KG1 (cell line): ENCODE results near the gene CSNK1G1.
"Not testable (repeated sequence)": the region's sequence is repeated elsewhere in the genome, so short reads cannot be mapped to it uniquely, and the experiment has no call there.

Experiments
- DNase-seq: peaks from one replicate; lab custom pipeline; 2025; lab: John Stamatoyannopoulos, UW

CSNK1G1 gene

DNA sequence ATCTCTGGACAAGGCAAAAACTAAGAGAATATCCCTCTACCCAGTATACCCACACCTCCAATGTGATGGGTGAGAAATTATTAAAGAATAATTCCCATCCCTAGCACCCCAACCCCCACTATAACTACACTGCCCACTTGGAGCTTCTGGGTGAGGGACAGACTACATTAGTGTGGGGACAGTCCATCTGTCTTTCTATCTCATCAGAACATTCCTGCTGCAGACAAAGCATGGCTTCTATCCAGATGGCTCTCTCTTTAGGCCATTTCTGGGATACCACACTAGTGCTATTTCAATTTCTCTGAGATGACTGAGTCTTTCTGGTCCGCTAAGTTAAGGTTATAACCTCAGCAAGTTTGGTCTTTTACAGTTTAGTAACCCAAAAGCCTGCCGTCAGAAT is 6.6 kb downstream of the CSNK1G1 start:
- DNase-seq = no peak

DNA sequence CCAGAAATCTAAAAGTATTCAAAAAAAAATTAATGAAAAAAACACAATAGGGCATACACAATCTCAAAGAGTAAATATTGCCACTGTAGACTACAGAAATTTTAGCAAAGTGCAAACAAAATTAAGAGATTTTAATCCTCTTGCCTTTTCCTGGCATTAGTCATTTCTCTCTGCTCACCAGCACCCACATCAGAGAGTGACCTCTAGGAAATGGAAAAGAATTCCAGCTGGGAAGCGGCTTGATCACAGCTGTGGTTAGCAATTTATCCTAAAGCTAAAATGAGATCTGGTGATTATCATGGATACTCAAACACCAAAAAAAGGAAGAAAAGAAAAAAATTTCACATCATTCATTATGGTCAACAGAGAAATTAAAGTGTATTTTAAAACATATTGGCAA is 7.5 kb downstream of the CSNK1G1 start:
- no peak for DNase-seq

DNA sequence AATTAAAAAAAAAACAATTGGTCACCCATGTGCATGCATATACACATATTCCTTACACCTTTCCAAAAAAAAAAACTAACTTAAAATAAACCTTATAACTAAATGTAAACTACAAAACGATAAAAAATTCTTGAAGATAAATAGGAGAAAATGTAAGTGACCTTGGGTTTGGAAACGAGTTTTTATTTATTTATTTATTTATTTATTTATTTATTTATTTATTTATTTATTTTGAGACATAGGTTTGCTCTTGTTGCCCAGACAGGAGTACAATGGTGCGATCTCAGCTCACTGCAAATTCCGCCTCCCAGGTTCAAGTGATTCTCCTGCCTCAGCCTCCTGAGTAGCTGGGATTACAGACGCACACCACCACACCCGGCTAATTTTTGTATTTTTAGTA is 9.7 kb downstream of the CSNK1G1 start:
- not testable (repeated sequence) for DNase-seq

DNA sequence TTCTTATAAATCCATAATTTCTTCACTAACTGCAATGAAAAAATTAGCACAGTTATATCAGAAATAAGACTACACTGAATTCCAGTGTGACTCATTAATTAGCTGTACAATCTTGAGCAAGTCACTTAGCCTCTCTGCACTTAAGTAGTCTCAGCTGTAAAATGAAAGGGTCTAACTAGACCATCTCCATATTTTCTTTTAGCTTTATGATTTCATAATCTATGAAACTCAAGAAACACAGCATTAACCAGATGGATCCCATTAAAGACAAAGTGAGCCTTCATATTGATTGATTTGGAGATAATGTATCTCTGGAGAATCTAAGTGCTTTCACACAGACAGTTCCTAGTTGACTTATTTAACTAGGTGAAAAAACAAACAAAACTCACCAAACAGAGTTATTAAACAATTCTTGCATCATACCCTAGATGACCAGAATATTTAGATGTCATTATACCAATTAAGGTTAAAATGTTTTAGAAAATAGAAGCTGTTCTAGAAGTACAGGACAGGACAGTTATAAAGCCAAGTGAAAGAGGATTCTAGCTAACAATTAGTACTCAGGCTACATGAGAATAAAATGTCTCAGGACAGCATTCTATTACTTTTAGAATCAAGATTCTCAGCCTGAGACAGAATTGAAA is 11.2 kb downstream of the CSNK1G1 start:
- no peak for DNase-seq

DNA sequence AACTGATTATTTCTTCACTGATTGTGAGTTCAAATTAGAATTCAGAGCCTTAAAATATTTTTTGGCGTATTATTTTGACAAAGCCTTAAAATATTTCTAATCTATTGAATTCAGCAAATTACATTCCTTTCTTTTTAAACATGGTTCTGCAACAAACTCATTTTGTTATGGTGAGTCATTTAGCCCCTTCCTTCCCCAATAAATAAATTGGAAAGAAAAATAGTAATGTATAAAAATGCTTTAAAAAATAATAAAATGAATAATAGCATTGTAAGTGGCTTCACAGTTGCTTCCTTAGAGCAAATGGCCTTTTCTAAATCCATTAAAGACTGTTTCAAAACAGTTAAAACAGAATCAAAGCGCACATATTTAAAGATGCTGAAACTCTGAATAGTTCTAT is 12.1 kb downstream of the CSNK1G1 start:
- no peak for DNase-seq

DNA sequence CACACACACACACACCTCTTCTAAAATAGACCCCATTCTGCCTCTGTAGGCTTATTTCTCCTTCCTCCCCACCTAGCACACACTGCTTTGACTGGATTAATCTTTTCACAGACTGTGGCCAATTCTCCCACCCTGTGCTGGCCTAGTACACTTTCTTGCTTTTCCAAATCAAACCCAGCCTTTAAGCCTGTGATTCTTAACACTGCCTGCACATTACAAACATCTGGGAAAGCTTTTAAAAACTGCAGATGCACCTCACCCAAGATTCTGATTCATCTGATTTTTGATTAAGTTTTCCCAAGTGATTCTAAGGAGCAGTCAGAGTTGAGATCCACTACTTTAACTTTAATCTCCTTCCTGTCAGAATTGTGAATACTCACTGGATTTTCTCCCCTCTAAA is 12.8 kb downstream of the CSNK1G1 start:
- no peak for DNase-seq

DNA sequence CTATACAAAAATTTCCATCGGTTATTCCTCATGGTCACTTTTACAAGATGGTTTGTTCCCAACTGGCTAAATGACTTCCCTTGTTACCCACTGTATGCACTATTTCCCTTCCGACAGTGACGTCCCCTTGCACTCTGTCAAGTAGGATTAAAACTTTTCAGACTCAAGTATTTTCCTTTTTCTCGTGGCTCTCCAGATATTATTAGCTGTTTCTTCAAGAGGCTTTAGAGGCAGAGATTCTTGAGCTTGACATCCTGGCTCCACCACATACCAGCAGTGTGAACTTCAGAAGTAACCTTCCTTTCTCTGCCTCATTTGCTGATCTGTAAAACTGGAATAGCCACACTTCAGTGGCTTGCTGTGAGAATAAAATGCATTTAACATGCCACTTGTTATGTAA is 14.0 kb downstream of the CSNK1G1 start:
- DNase-seq = no peak

DNA sequence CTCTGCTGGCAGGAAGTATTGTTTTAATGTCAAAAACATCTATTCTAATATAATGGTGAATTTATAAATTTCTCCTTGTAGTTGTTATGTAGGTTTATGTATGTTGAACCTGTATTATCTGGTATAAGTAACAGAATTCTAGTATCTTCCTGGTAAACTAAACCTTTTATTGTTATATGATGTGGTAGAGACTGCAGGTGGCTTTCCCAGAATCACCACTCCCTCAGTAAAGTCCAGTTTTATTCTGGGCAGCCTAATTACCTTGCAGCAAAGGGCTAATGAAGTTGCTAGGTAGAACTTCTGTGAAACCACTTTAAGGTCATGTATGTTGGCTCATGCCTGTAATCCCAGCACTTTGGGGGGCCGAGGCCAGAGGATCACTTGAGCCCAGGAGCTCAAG is 15.6 kb downstream of the CSNK1G1 start:
- no peak for DNase-seq

DNA sequence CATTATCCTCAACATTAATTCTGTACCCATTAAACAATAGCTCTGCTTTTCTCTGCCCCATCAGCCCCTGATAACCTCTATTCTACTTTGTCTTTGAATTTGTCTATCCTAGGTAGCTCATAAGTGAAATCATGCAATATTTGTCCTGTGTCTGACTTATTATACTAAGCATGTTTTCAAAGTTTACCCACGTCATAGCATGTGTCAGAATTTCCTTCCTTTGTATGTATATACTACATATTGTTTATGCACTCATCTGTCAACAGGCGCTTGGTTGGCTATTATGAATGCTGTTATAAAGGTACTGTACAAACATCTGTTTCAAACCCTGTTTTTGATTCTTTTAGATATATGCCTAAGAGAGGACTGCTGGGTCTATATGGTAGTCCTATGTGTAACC is 18.2 kb downstream of the CSNK1G1 start:
- DNase-seq = no peak

DNA sequence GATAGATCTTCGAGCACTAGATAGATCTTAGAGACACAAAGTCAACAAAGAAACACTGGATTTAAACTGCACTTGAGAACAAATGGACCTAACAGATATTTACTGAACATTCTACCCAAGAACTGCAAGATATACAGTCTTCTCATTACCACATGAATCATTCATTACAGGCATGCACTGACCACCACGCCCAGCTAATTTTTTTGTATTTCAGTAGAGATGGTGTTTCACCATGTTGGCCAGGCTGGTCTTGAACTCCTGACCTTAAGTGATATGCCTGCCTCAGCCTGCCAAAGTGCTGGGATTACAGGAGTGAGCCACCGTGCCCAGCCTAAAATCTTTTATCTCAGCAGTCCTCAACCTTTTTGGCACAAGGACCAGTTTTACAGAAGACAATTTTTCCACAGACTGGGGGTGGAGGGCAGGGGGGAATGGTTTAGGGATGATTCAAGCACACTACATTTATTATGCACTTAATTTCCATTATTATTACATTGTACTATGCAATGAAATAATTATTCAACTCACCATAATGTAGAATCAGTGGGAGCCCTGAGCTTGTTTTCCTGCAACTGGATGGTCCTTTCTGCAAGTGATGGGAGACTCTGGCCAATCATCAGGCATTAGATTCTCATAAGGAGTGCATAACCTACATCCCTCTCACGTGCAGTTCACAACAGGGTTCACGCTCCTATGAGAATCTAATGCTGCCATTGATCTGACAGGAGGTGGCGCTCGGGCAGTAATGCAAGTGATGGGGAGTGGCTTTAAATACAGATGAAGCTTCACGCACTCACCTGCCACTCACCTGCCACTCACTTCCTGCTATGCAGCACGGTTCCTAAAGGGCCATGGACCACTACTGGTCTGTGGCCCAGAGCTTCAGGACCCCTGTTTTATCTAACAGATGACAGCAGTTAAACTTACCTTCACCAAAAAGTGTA is 21.7 kb downstream of the CSNK1G1 start:
- DNase-seq = no peak

DNA sequence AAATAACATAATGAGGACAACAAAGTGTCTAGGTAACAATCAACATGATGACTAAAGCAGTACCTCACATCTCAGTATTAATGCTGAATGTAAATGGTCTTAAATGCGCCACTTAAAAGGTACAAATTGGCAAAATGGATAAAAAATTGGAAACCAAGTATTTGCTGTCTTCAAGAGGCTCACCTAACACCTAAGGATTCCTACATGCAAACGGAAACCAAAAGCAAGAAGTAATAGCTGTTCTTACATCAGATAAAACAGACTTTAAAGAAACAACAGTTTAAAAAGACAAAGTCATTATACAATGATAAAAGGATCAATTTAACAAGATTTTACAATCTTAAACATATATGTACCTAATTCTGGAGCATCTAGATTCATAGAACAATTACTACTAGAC is 22.5 kb downstream of the CSNK1G1 start:
- no peak for DNase-seq

DNA sequence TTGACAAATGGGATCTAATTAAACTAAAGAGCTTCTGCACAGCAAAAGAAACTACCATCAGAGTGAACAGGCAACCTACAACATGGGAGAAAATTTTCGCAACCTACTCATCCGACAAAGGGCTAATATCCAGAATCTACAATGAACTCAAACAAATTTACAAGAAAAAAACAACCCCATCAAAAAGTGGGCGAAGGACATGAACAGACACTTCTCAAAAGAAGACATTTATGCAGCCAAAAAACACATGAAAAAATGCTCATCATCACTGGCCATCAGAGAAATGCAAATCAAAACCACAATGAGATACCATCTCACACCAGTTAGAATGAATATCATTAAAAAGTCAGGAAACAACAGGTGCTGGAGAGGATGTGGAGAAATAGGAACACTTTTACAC is 24.3 kb downstream of the CSNK1G1 start:
- not testable (repeated sequence) for DNase-seq

DNA sequence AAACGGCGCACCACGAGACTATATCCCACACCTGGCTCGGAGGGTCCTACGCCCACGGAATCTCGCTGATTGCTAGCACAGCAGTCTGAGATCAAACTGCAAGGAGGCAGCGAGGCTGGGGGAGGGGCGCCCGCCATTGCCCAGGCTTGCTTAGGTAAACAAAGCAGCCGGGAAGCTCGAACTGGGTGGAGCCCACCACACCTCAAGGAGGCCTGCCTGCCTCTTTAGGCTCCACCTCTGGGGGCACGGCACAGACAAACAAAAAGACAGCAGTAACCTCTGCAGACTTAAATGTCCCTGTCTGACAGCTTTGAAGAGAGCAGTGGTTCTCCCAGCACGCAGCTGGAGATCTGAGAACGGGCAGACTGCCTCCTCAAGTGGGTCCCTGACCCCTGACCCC is 29.0 kb downstream of the CSNK1G1 start:
- not testable (repeated sequence) for DNase-seq

DNA sequence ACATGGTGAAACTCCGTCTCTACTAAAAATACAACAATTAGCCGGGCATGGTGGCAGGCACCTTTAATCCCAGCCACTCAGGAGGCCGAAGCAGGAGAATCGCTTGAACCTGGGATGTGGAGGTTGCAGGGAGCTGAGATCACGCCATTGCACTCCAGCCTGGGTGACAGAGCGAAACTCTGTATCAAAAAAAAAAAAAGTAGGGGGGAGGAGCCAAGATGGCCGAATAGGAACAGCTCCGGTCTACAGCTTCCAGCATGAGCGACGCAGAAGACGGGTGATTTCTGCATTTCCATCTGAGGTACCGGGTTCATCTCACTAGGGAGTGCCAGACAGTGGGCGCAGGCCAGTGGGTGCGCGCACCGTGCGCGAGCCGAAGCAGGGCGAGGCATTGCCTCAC is 29.5 kb downstream of the CSNK1G1 start:
- DNase-seq = not testable (repeated sequence)

DNA sequence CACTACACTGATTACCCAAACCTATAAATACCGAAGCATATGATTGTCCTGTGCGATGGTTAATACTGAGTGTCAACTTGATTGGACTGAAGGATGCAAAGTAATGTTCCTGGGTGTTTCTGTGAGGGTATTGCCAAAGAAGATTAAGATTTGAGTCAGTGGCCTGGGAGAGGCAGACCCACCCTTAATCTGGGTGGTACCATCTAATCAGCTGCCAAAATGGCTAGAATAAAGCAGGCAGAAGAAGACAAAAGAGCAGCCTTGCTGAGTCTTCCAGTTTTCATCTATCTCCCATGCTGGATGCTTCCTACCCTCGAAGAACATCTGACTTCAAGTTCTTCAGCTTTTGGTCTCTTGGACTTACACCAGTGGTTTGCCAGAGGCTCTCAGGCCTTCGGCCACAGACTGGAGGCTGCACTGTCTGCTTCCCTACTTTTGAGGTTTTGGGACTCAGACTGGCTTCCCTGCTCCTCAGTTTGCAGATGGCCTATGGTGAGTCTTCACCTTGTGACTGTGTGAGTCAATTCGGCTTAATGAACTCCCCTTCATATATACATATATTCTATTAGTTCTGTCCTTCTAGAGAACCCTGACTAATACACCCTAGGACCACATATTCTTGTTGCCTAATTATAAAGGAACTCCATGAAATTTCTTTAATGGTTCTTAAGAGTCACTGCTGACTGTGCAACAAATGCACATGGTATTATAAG is 31.7 kb downstream of the CSNK1G1 start:
- no peak for DNase-seq

DNA sequence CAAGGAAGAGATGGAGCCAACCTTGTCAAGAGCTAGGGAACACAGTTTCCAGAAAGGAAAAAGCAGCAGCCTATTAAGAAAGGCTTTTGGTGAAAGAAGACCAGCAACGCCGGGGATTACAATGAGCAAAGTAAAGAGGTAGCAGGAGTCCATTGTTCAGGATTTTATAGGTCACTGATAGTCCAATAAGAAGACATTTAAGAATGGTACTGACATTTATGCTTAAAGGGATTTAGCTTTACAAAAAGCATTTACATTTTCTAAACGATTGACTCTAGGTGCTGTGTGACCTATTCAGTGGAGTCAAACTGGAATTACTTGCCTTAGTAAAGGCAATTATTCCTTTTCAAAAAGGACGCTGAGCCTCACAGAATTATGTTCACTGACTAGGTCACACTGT is 40.8 kb downstream of the CSNK1G1 start:
- no peak for DNase-seq

DNA sequence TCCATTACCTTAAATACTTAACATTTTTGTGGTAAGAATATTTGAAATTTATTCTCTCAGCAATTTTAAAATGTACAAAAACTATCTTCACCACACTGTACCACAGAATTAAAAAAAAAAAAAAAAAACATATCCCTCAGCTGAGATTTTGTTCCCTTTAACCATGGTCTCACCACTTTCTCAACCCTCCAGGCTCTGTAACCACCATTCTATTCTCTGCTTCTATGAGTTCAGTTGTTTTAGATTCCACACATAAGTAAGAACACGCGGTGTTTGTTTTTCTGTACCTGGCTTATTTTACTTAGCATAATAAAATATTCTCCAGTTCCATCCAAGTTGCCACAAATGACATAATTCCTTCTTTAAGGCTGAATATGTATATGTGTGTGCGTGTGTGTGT is 41.5 kb downstream of the CSNK1G1 start:
- no peak for DNase-seq

DNA sequence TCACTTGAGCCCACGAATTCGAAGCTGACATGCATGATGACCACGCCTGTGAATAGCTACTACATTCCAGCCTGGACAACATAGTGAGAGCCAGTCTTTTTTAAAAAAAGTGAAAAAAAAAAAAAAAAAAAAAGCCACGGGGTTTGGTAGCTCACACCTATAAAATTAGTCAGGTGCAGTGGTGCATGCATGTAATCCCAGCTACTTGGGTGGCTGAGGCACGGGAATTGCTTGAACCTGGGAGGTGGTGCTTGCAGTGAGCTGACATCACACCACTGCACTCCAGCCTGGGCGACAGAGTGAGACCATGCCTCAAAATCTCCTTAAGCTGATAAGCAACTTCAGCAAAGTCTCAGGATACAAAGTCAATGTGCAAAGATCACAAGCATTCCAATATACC is 44.4 kb downstream of the CSNK1G1 start:
- DNase-seq = no peak

DNA sequence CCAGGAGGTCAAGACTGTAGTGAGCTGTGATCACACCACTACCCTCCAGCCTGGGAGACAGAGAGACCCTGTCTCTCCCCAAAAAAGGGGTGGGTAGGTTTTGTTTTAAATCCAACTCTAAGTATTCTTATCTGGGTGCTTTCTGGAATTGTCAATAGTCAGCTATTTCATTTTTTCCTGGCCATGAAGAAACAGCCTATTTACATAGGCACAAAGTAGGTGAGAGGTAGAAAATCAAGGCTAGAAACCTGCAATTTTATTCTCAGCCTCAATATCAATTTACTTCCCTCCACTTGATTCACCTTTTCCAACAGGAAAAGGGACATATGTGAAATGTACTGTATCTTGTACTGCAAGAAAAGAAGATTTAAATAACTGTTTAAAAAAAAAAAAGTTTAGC is 45.9 kb downstream of the CSNK1G1 start:
- DNase-seq = no peak

DNA sequence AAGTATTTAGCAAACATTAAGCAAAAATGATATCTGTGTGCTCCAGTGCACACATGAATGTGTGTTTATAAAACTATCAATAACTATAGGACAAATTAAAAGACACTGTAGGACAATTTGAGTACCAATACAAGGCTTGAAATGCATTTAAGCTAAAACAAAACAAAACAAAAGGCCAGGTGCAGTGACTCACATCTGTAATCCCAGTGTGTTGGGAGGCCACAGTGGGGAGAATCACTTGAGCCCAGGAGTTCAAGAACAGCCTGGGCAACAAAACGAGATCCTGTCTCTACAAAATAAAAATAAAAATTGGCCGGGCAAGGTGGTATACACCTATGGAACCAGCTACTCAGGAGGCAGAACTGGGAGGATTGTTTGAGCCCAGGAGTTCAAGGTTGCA is 50.7 kb downstream of the CSNK1G1 start:
- no peak for DNase-seq

DNA sequence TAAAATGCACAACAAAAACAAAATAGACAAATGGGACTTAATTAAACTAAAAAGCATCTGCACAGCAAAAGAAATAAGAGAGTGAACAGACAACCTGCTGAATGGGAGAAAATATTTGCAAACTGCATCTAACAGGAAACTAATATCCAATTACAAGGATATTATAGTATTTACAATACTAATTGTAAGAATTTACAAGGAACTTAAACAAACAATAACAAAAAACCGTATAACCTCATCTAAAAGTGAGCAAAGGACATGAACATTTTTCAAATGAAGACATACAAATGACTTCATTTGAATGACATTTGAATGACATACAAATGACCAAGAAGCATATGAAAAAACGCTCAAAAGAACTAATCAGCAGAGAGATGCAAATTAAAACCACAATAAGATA is 66.4 kb downstream of the CSNK1G1 start:
- no peak for DNase-seq

DNA sequence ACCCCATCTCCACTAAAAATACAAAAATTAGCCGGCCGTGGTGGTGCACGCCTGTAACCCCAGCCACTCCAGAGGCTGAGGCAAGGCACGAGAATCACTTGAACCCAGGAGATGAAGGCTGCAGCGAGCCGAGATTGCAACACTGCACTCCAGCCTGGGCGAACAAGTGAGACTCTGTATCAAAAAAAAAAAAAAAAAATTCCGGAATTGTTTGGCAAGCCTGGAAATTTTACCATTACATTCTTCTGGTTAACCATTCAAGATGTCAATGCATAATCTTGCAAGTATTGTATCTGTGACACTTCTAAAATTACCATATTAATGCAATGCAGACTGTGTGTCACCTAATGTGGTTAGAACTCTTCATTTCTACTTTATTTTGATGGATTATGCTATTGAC is 67.0 kb downstream of the CSNK1G1 start:
- no peak for DNase-seq

DNA sequence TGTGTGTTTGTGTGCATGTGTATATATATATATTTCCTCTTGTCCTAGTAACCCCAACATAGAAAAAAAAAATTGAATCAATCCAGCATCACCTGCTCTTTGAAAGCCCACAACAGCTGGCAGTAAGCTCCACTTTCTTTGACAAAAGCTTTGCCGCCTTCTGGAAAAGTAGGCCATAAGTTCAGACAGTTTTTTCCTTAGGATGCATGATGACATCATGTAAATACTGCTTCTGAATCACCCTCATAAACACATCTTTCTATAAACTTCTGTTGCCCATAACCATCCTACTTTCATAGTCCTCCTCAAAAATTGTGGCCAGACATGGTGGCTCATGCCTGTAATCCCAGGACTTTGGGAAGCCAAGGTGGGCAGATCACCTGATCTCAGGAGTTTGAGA is 67.4 kb downstream of the CSNK1G1 start:
- no peak for DNase-seq
